NB4 (cell line): ENCODE data around the gene GH2.
A peak's percentile ranks its signal among the peaks of the same experiment; 100 is the strongest.

Source experiments
- DNase-seq: peaks from one replicate; pipeline ENCODE4 v3.0.0; 2010; ENCODE audit warnings: low read depth
- H3K4me3 ChIP-seq: one replicate; pipeline ENCODE4 v1.5.1; 2011; ENCODE audit warnings: mild to moderate bottlenecking, low read depth, low read length, moderate library complexity
- CTCF ChIP-seq: IDR thresholded peaks from one replicate; pipeline ENCODE4 v1.5.1; 2012; ENCODE audit warnings: low read depth, low read length
- MAX ChIP-seq: IDR thresholded peaks from 2 replicates; pipeline ENCODE4 v1.6.1; 2011; ENCODE audit warnings: low read depth, low read length
- MYC ChIP-seq: IDR thresholded peaks from 2 replicates; pipeline ENCODE4 v1.6.1; 2011; ENCODE audit warnings: low read depth, low read length
- POLR2A ChIP-seq: IDR thresholded peaks from 2 replicates; pipeline ENCODE4 v1.6.1; 2011; ENCODE audit warnings: mild to moderate bottlenecking; ENCODE audit not compliant: insufficient read length; ENCODE audit errors: extremely low read depth

The GH2 gene

DNA sequence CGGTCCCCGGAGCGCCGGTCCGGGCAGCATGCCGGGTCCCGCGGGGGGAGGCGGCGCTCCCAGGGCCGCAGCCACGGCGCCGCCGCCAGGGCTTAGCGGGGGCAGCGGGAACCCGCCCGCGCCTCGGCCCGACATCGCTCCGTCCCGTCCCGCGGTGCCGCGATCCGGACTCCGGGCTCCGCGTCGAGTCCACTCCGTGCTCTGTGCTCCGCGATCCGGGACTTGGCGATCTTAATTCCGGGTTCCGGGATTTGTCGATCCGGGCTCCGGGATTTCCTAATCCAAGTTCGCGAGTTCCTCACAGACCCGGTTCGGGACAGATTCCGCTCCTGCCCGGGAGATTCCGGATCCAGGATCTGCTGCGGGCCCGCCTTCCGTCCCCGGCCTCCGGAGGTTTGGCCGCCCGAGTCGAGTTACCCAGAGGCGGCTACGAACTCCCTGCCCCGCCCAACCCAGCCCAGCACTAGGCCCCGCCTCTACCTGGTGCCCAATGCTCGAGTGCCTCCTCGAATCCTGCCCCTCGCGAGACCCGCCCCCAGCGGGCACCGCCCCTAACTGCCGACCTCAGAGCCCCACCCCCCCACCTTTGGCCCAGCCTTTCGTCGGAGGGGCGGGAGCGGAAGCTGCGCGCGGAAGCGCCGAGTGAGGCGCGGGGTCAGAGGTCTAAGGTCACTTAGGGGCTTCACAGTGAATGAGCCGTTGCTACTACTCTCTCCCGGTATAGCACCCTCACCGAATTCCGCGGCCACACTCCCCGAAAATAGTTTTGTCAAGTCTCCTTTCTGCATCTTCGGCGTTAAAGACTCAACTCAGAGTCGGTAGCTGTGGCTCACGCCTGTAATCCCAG lies 39.0 kb downstream of the GH2 start, which contains the start of gene SMARCD2:
Gene SMARCD2 (minus strand): TSS at position 146 of the 847 bp plus-strand sequence. CDS start 11 bp downstream, at position 135.
- TF ChIP-seq POLR2A (peak; percentile 25), MAX (no peak), MYC (peak; percentile 41)
- peak; percentile 98 for DNase-seq

GRCh38 chr17:63842173-63842539 lies 39.6 kb downstream of the GH2 start:
- no peak for TF ChIP-seq CTCF
- no peak for TF ChIP-seq POLR2A
- peak; percentile 62 for DNase-seq
- H3K4me3 ChIP-seq = peak overlapping the region; percentile 90

More for the DNA sequence above, 39.0 kb downstream of the GH2 start, which contains the start of gene SMARCD2:
- peak within 1 kb of the TSS; percentile 90 for H3K4me3 ChIP-seq

GRCh38 chr17:63841350-63842172 lies 40.2 kb downstream of the GH2 start:
- H3K4me3 ChIP-seq = peak overlapping the region; percentile 90
- peak; percentile 48 for DNase-seq
- TF ChIP-seq MYC (0 out of 2 replicates have a peak, but pooled peaks have one; percentile 15), CTCF (no peak), MAX (0 out of 2 replicates have a peak, but pooled peaks have one; percentile 20)

DNA sequence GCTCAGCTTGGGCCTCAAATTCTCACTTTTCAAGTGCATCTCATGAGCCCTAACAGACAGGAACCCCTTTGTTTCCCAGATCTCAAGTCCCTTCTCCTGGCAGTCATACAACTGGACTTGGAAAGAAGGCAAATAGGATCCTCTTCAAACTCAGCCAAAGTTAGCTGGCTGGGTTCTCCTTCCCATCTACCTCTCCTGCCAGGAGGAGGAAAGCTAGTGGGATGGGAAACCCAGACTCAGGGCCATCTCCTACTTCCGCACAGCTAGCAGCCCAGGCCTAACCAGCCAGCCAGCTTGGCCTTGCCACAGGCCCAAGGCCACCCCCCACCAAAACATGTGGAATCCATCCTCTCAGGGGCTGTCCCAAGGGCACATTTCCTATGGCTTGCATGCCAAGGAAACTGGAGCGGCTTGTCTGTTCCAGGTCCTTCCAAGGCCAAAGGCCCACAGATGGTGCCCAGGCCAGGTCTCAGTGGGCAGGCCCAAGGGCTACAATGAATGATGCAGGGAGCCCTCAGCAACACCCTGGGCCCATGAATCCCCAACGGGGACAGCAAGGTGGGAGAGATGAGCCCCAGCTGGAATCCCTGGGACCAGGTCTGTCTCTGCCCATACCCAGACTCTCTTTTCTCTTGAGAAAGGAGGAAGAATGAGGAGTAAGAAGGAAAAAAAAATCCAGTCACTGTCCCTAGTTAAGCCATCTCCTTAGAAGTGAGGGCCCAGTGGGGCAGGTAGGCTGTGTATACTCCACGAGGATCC lies 41.0 kb downstream of the GH2 start:
- peak overlapping the region; percentile 90 for H3K4me3 ChIP-seq
- no peak for DNase-seq
- TF ChIP-seq CTCF (no peak), MAX (no peak), MYC (no peak), POLR2A (no peak)

DNA sequence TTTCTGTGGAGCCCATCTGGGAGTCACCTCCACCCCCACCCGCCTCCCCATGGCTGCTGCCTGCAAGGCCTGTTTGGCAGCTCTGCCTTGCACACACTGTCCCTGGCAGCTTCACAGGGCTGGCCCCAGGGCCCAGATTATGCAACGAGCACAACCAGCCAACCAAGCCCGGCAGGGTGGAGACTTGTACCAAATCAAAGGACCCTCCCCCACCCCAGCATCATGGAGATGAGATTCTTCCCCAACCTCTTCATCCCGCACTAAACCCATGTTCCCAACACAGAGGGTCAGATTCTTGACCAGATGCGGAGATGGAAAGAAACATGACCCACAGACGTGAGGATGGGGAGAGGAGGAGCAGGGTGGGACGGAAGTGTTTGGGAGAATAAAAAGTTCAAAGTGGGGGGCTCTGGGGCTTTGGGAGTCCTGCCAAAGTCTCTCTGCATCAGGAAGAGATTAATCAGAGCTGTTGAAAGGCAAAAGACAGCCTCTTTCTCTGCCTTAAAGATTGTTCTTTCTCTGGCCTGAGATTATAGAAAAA lies 43.0 kb downstream of the GH2 start:
- TF ChIP-seq CTCF (no peak), MAX (no peak), POLR2A (no peak), MYC (no peak)
- H3K4me3 ChIP-seq = no peak overlapping the region
- DNase-seq = peak; percentile 50
